Hepatocyte (in vitro differentiated cells): ENCODE data around the gene LUC7L. TPM values are rescaled to one million over a fixed set of nuclear protein-coding genes. Genes with fewer than 3 reads are reported as not detected.
"Not testable (repeated sequence)": the region's sequence is repeated elsewhere in the genome, so short reads cannot be mapped to it uniquely, and the experiment has no call there.

Experiments used
- DNase-seq: peaks from one replicate; pipeline ENCODE4 v3.0.0-alpha.2; 2016; ENCODE audit warnings: low spot score
- H2AFZ ChIP-seq: fragments of 200-600 bp; sonication (generic); 2 replicates; pipeline ENCODE4 v1.6.0; 2016; ENCODE audit warnings: antibody characterized with exemption, mild to moderate bottlenecking
- H3K27ac ChIP-seq: fragments of 200-600 bp; sonication (generic); 2 replicates; pipeline ENCODE4 v1.5.1; 2016; ENCODE audit warnings: mild to moderate bottlenecking
- H3K27me3 ChIP-seq: fragments of 200-600 bp; sonication (generic); 2 replicates; pipeline ENCODE4 v1.6.1; 2016
- H3K36me3 ChIP-seq: fragments of 200-600 bp; sonication (generic); replicated peaks from 2 replicates; pipeline ENCODE4 v1.5.1; 2016; ENCODE audit warnings: low read depth; ENCODE audit not compliant: insufficient read depth
- H3K4me1 ChIP-seq: fragments of 200-600 bp; sonication (generic); 2 replicates; pipeline ENCODE4 v1.5.1; 2016; ENCODE audit warnings: mild to moderate bottlenecking, moderate library complexity; ENCODE audit not compliant: insufficient read depth
- H3K4me2 ChIP-seq: fragments of 200-600 bp; sonication (generic); 2 replicates; pipeline ENCODE4 v1.6.0; 2016
- H3K4me3 ChIP-seq: fragments of 200-600 bp; sonication (generic); 2 replicates; pipeline ENCODE4 v1.5.1; 2016; ENCODE audit warnings: mild to moderate bottlenecking
- H3K79me2 ChIP-seq: fragments of 200-600 bp; sonication (generic); 2 replicates; pipeline ENCODE4 v1.6.0; 2017; ENCODE audit warnings: mild to moderate bottlenecking
- H3K9me2 ChIP-seq: fragments of 200-600 bp; sonication (generic); replicated peaks from 2 replicates; pipeline ENCODE4 v1.6.0; 2017; ENCODE audit warnings: mild to moderate bottlenecking; ENCODE audit not compliant: insufficient read depth
- H3K9me3 ChIP-seq: fragments of 200-600 bp; sonication (generic); 2 replicates; pipeline ENCODE4 v1.5.1; 2016; ENCODE audit warnings: low read depth, mild to moderate bottlenecking
- H4K20me1 ChIP-seq: fragments of 200-600 bp; sonication (generic); 2 replicates; pipeline ENCODE4 v1.6.0; 2016; ENCODE audit warnings: mild to moderate bottlenecking; ENCODE audit not compliant: insufficient read depth, poor library complexity, severe bottlenecking
- CTCF ChIP-seq: fragments of 200-600 bp; sonication (generic); IDR thresholded peaks from 2 replicates; pipeline ENCODE4 v1.5.1; 2016; ENCODE audit warnings: antibody characterized with exemption, mild to moderate bottlenecking; ENCODE audit not compliant: poor library complexity
- EZH2 ChIP-seq: fragments of 200-600 bp; sonication (generic); IDR thresholded peaks from 2 replicates; pipeline ENCODE4 v1.6.1; 2016; ENCODE audit warnings: antibody characterized with exemption, mild to moderate bottlenecking, borderline replicate concordance
- EZH2phosphoT487 ChIP-seq: fragments of 200-600 bp; sonication (generic); IDR thresholded peaks from one replicate; pipeline ENCODE4 v1.6.1; 2018; ENCODE audit warnings: antibody characterized with exemption, mild to moderate bottlenecking, low read depth, moderate library complexity; ENCODE audit not compliant: unreplicated experiment, severe bottlenecking
- WGBS: methylation state at CpG from one replicate; pipeline ENCODE4 v1.1.6; 2016; ENCODE audit warnings: low lambda C conversion rate; ENCODE audit errors: missing lambda C conversion rate; 5-methylcytosine and 5-hydroxymethylcytosine counted together
- polyA plus RNA-seq: library from polyadenylated mRNA; unstranded; fragments of >200 nt; fragmentation: Nextera tagmentation; extraction: Ambion mirVana; gene quantifications from 2 replicates; pipeline ENCODE4 v1.2.1, GENCODE V29; 2016
- total RNA-seq: library from RNA; depleted of rRNA; stranded (reverse); fragments of >200 nt; gene quantifications from 2 replicates; pipeline ENCODE4 v1.2.3, GENCODE V29; 2014

LUC7L gene
- total and polyA plus RNA-seq, 2 experiments from 2014 or later, result 75.2 to 75.4 TPM

DNA sequence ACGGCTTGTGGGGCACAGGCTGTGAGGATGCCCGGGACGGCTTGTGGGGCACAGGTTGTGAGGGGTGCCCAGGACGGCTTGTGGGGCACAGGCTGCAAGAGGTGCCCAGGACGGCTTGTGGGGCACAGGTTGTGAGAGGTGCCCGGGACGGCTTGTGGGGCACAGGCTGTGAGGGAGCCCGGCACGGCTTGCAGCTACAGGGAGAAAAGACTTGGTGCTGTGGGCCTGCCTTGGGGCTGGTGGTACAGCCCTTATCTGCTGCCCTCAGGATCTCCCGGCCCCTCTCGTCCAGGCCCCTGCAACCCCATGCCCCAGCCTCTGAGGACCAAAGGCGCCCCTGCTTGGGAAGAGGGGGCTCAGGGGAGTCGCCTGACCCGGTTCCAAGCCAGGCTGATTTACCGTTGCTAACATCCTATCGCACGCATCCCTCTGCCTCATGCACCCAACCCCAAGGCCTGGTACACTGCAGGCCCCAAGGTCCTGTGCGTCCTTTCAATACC lies 68.5 kb downstream of the LUC7L start:
- Histone ChIP-seq H3K4me2 (no peak overlapping the region), H3K79me2 (no peaks in the 10 kb centered on the region), H3K27ac (no peak overlapping the region), H3K4me1 (no peaks in the 10 kb centered on the region), H4K20me1 (no peaks in the 10 kb centered on the region), H2AFZ (no peak overlapping the region), H3K36me3 (no peaks in the 10 kb centered on the region), H3K4me3 (no peak overlapping the region), H3K9me2 (no peaks in the 10 kb centered on the region), H3K27me3 (peaks cover 50% of the 10 kb centered on the region), H3K9me3 (no peaks in the 10 kb centered on the region)
- TF ChIP-seq EZH2phosphoT487 (no peak), EZH2 (no peak), CTCF (no peak)
- WGBS, result 75% methylated on average over 14 of the region's 18 CpGs
- no peak for DNase-seq

- H3K27me3 ChIP-seq, result peaks cover 49% of the 10 kb centered on the region
- not testable (repeated sequence) for H4K20me1 ChIP-seq, H2AFZ ChIP-seq, H3K27ac ChIP-seq, H3K4me1 ChIP-seq, H3K4me3 ChIP-seq, H3K79me2 ChIP-seq, H3K36me3 ChIP-seq, DNase-seq, H3K9me2 ChIP-seq, H3K4me2 ChIP-seq, H3K9me3 ChIP-seq
- no CpG with 5 or more reads among the region's 20 CpGs for WGBS
These were observed 69.0 kb downstream of the LUC7L start for GRCh38 chr16:160242-160641.

DNA sequence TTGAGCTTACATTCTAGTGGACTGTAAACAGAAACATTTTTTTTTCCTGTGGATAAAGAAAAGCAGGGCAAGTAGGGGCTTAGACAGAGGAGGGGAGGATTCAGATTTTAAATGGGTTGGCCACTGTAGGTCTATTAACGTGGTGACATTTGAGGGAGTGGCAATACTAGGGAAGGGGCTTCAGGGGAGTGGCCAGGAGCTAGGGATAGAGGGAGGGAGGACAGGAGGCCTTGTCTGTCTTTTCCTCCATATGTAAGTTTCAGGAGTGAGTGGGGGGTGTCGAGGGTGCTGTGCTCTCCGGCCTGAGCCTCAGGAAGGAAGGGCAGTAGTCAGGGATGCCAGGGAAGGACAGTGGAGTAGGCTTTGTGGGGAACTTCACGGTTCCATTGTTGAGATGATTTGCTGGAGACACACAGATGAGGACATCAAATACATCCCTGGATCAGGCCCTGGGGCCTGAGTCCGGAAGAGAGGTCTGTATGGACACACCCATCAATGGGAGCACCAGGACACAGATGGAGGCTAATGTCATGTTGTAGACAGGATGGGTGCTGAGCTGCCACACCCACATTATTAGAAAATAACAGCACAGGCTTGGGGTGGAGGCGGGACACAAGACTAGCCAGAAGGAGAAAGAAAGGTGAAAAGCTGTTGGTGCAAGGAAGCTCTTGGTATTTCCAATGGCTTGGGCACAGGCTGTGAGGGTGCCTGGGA lies 70.0 kb downstream of the LUC7L start:
- Histone ChIP-seq H3K4me1 (peaks cover 6% of the 10 kb centered on the region), H4K20me1 (no peaks in the 10 kb centered on the region), H3K27me3 (peaks cover 53% of the 10 kb centered on the region), H3K9me3 (no peaks in the 10 kb centered on the region), H3K4me2 (no peak overlapping the region), H3K27ac (no peak overlapping the region), H2AFZ (no peak overlapping the region), H3K9me2 (no peaks in the 10 kb centered on the region), H3K79me2 (no peaks in the 10 kb centered on the region), H3K36me3 (no peaks in the 10 kb centered on the region), H3K4me3 (no peak overlapping the region)
- TF ChIP-seq CTCF (no peak), EZH2phosphoT487 (no peak), EZH2 (no peak)
- 57% methylated on average over 6 of the region's 6 CpGs for WGBS
- DNase-seq, result no peak

GRCh38 chr16:155031-155398 lies 74.2 kb downstream of the LUC7L start:
- Histone ChIP-seq H3K9me3 (no peaks in the 10 kb centered on the region), H3K79me2 (no peaks in the 10 kb centered on the region), H3K4me2 (peak overlapping the region; percentile 96), H3K4me3 (no peak overlapping the region), H3K36me3 (no peaks in the 10 kb centered on the region), H3K9me2 (no peaks in the 10 kb centered on the region), H2AFZ (peak overlapping the region; percentile 29), H3K27ac (no peak overlapping the region), H4K20me1 (no peaks in the 10 kb centered on the region), H3K4me1 (peaks cover 7% of the 10 kb centered on the region), H3K27me3 (peaks cover 36% of the 10 kb centered on the region)
- TF ChIP-seq EZH2phosphoT487 (no peak), EZH2 (peak; percentile 14)
- DNase-seq, result no peak
- 75% methylated on average over 7 of the region's 7 CpGs for WGBS
